Lower lobe of right lung (tissue), 2 donors: ENCODE measurements around the gene CALN1. TPM values are rescaled to one million over a fixed set of nuclear protein-coding genes. Genes with fewer than 3 reads are reported as not detected.
"Not testable (repeated sequence)": the region's sequence is repeated elsewhere in the genome, so short reads cannot be mapped to it uniquely, and the experiment has no call there.

Experiments
- ATAC-seq, 2 donors: fragments of 200-7000 bp; cut with Tn5 transposase; one replicate each; pipeline ENCODE4 v1.9.1; 2020 to 2022; ENCODE audit warnings: mild to moderate bottlenecking in 2 of 2, moderate library complexity in 2 of 2
- DNase-seq: peaks from one replicate; pipeline ENCODE4 v3.0.0-alpha.2; 2020
- H3K27ac ChIP-seq: fragments of 200-600 bp; one replicate; pipeline ENCODE4 v1.8.0; 2022
- H3K27me3 ChIP-seq: fragments of 200-600 bp; one replicate; pipeline ENCODE4 v1.8.0; 2022; ENCODE audit warnings: low read depth
- H3K36me3 ChIP-seq: fragments of 200-600 bp; one replicate; pipeline ENCODE4 v1.8.0; 2022; ENCODE audit warnings: mild to moderate bottlenecking
- H3K4me1 ChIP-seq: fragments of 200-600 bp; one replicate; pipeline ENCODE4 v1.8.0; 2022
- H3K4me3 ChIP-seq: fragments of 200-600 bp; one replicate; pipeline ENCODE4 v1.8.0; 2022; ENCODE audit warnings: mild to moderate bottlenecking
- H3K9me3 ChIP-seq: fragments of 200-600 bp; one replicate; pipeline ENCODE4 v1.8.0; 2022
- CTCF ChIP-seq: fragments of 200-600 bp; IDR thresholded peaks from one replicate; pipeline ENCODE4 v1.8.0; 2022; ENCODE audit warnings: antibody characterized with exemption, mild to moderate bottlenecking
- intact Hi-C: fragments of 100-400 bp; cut with DNase I; formaldehyde crosslinking; loops from one replicate; pipeline ENCODE4 v1.11.0; 2022
- long read RNA-seq: library from polyadenylated mRNA; unstranded; transcript quantifications from one replicate; pipeline ENCODE4 v2.0.0, GENCODE V29; 2021
- total RNA-seq: library from RNA; stranded (reverse); fragmentation: NEBNext Ultra II Directional; extraction: Animal tissue kit (Norgen Biotek cat#: 25700); gene quantifications from one replicate; pipeline ENCODE4 v1.2.1, GENCODE V29; 2021
- donor health status: DM: no; HTN: yes; CAD: no; lungs with severe emphysema.

The CALN1 gene
- total RNA-seq = not detected
- long read RNA-seq = 0 reads

DNA sequence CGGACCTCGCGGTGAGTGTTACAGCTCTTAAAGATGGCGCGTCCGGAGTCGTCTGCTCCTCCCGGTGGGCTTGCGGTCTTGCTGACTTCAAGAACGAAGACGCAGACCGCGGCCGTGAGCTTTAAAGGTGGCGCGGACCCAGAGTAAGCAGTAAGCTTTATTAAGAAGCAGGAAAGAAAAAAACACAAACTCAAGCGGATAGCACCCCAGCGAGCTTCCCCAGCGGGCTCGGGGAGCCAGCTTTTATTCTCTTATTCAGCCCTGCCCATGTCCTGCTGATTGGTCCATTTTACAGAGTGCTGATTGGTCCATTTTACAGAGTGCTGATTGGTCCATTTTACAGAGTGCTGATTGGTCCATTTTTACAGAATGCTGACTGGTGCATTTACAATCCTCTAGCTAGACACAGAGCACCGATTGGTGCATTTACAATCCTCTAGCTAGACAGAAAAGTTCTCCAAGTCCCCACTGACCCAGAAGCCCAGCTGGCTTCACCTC is at the start of gene CALN1:
TSS of gene CALN1 (minus strand) at position 218 of the 498 bp plus-strand sequence.
- H3K36me3 ChIP-seq, H3K9me3 ChIP-seq, H3K4me1 ChIP-seq, H3K27ac ChIP-seq, DNase-seq, intact Hi-C loops, ATAC-seq, H3K4me3 ChIP-seq, H3K27me3 ChIP-seq: not testable (repeated sequence)

GRCh38 chr7:72453471-72453870 is 41.3 kb upstream of the CALN1 start:
- Histone ChIP-seq H3K9me3 (no peaks in the 10 kb centered on the region), H3K27me3 (no peaks in the 10 kb centered on the region), H3K36me3 (no peaks in the 10 kb centered on the region), H3K27ac (no peak overlapping the region), H3K4me1 (no peaks in the 10 kb centered on the region), H3K4me3 (no peak overlapping the region)
- ATAC-seq (no peak), DNase-seq (no peak)
- intact Hi-C loops = no loop called here
- no peak for TF ChIP-seq CTCF

- Histone ChIP-seq H3K4me3 (no peak overlapping the region), H3K36me3 (no peaks in the 10 kb centered on the region), H3K4me1 (no peaks in the 10 kb centered on the region), H3K9me3 (no peaks in the 10 kb centered on the region), H3K27me3 (peaks cover 13% of the 10 kb centered on the region), H3K27ac (no peak overlapping the region)
- TF ChIP-seq CTCF = no peak
- ATAC-seq (peak in 1 of 2 donors; percentile 25), DNase-seq (no peak)
- intact Hi-C loops = no loop called here
Measured at GRCh38 chr7:72447465-72448204, 35.5 kb upstream of the CALN1 start.

GRCh38 chr7:72446591-72447462 is 34.7 kb upstream of the CALN1 start:
- ATAC-seq (no peak), DNase-seq (no peak)
- Histone ChIP-seq H3K4me1 (no peaks in the 10 kb centered on the region), H3K27me3 (peaks cover 13% of the 10 kb centered on the region), H3K9me3 (no peaks in the 10 kb centered on the region), H3K27ac (no peak overlapping the region), H3K36me3 (no peaks in the 10 kb centered on the region), H3K4me3 (no peak overlapping the region)
- TF ChIP-seq CTCF = no peak
- intact Hi-C loops = no loop called here

DNA sequence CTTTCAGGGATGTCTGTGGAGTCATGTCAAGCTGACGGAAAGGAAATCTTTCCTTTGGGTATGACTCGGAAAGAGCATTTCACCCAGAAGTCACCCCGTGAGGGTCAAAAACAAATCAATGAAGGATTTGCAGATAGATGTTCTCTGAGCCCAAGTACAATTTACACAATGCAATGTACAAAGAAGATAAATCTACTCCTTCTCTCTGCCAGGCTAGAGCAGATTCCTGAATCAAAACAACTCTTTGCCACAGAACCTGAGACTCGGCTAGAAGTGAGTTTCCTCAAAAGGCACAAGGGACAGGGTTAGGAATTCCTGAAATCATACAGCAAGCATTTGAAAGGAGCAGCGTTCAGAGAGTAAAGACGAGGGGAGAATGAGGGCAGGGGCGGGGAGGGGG is 34.0 kb upstream of the CALN1 start:
- Histone ChIP-seq H3K27me3 (peaks cover 13% of the 10 kb centered on the region), H3K4me1 (no peaks in the 10 kb centered on the region), H3K27ac (no peak overlapping the region), H3K36me3 (no peaks in the 10 kb centered on the region), H3K9me3 (no peaks in the 10 kb centered on the region), H3K4me3 (no peak overlapping the region)
- intact Hi-C loops = no loop called here
- no peak for ATAC-seq
- TF ChIP-seq CTCF = no peak
- DNase-seq = no peak

DNA sequence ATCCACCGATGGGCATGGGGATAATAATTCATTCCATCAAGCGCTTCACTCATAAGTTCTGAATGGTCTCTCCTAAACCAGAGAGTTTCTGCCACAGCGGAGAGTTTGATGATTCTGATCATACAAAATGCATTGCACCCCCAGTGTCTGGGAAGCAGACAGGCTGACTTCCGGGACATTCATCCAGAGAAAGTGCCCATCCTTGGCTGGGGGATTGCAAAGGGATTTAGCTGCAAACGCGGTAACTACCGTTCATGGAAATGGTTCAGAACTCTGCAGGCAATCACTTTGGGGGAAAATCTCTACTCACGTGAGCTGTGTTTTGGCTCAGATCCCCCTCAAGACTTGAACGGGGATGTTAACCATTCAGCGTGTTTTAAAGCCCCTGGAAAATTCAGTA is 33.4 kb upstream of the CALN1 start:
- H3K4me1 ChIP-seq = no peaks in the 10 kb centered on the region
- H3K9me3 ChIP-seq = no peaks in the 10 kb centered on the region
- DNase-seq (no peak), ATAC-seq (no peak)
- no peak overlapping the region for H3K4me3 ChIP-seq
- intact Hi-C loops = no loop called here
- no peak overlapping the region for H3K27ac ChIP-seq
- H3K36me3 ChIP-seq = no peaks in the 10 kb centered on the region
- TF ChIP-seq CTCF = no peak
- peaks cover 13% of the 10 kb centered on the region for H3K27me3 ChIP-seq
